Measurements from ENCODE around the gene NUFIP2.

DNA sequence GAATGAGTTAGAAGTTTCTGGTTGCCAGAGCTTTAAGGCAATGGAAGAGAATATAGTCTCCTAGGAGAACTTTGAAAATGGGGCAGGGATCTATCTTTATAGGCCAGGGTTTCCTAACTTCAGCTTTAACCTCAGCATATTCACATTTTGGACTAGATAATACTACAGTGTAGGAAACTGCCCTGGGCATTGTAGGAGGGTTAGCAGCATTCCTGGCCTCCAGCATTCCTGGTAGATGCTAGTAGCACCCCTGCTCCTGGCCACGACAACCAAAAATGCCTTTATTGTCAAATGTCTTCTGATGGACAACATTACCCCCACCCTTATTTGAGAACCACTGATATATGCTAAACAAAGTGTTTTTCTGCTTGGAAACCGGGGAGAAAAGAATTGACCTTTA lies 86.0 kb downstream of the NUFIP2 start:
- TF ChIP-seq GATA2 (IDR thresholded peaks at IDR 0.05; ENCODE audit: low read depth, low read length) (no peak), GATA3 (IDR thresholded peaks at IDR 0.05; ENCODE audit: low read depth, low read length) (no peak)
